GM12878 (cell line): ENCODE data around the gene DHX34. TPM values are rescaled to one million over a fixed set of nuclear protein-coding genes. Genes with fewer than 3 reads are reported as not detected.

Experiments
- ATAC-seq: fragments of 200-7000 bp; cut with Tn5 transposase; 3 replicates; pipeline ENCODE4 v1.9.1; 2020; ENCODE audit warnings: mild to moderate bottlenecking, moderate library complexity
- BruUV-seq: library from RNA; stranded (reverse); fragments of 400-500 nt; replicated peaks from 2 replicates; lab custom pipeline; 2021; lab: Mats Ljungman, UMichigan
- CTCF ChIA-PET: fragments of 300-600 bp; sonication (Branson Sonifier 250); formaldehyde crosslinking; extraction: SDS; loops from one replicate; lab custom pipeline; 2021; ENCODE audit warnings: inconsistent platforms; lab: Yijun Ruan, JAX
- POLR2A ChIA-PET: fragments of 350-600 bp; formaldehyde crosslinking; extraction: SDS; loops from one replicate; lab custom pipeline; 2021; ENCODE audit warnings: inconsistent platforms; lab: Charles Lee
- RAD21 ChIA-PET: fragments of 300-600 bp; sonication (Branson Sonifier 250); formaldehyde crosslinking; loops from one replicate; lab custom pipeline; 2023; ENCODE audit warnings: antibody characterized with exemption; ENCODE audit not compliant: unreplicated experiment; lab: Charles Lee
- SMC1A ChIA-PET: fragments of 300-600 bp; sonication (Branson Sonifier 250); formaldehyde crosslinking; loops from one replicate; lab custom pipeline; 2023; ENCODE audit not compliant: unreplicated experiment, uncharacterized antibody; lab: Charles Lee
- DNase-seq: peaks from one replicate; pipeline ENCODE4 v3.0.0-alpha.2; 2011; ENCODE audit warnings: low read depth, low spot score
- FAIRE-seq: peaks from 3 replicates; lab custom pipeline; 2011; peaks lifted over from hg19 to GRCh38; lab: Jason Lieb, UNC
- H2AFZ ChIP-seq: 2 replicates; pipeline ENCODE4 v1.6.0; 2011; ENCODE audit warnings: low read depth, low read length, control low read depth; ENCODE audit not compliant: control insufficient read depth
- H3K27ac ChIP-seq: 2 replicates; pipeline ENCODE4 v1.5.1; 2011; ENCODE audit warnings: control low read depth; ENCODE audit not compliant: control insufficient read depth, insufficient read depth
- H3K27me3 ChIP-seq, 2 experiments: replicated peaks in 1 of 2; 2 replicates each; pipeline versions ENCODE4 v1.6.0 to v1.6.1; 2011; ENCODE audit warnings: low read length in 1 of 2; ENCODE audit not compliant: control insufficient read depth in 2 of 2, insufficient read depth in 2 of 2
- H3K36me3 ChIP-seq, 2 experiments: 2 replicates each; pipeline ENCODE4 v1.5.1; 2011; ENCODE audit warnings: low read length in 1 of 2; ENCODE audit not compliant: control insufficient read depth in 2 of 2, insufficient read depth in 2 of 2
- H3K4me1 ChIP-seq: 2 replicates; pipeline ENCODE4 v1.6.1; 2011; ENCODE audit warnings: mild to moderate bottlenecking, low read length, moderate library complexity, mixed read lengths; ENCODE audit not compliant: control insufficient read depth, insufficient read depth
- H3K4me2 ChIP-seq: 2 replicates; pipeline ENCODE4 v1.6.0; 2011; ENCODE audit warnings: control low read depth; ENCODE audit not compliant: control insufficient read depth, insufficient read depth
- H3K4me3 ChIP-seq: fragments of 200-600 bp; sonication (generic); 2 replicates; pipeline ENCODE4 v1.5.1; 2016
- H3K79me2 ChIP-seq: 2 replicates; pipeline ENCODE4 v1.6.0; 2011; ENCODE audit warnings: low read length; ENCODE audit not compliant: control insufficient read depth, insufficient read depth
- H3K9ac ChIP-seq: 2 replicates; pipeline ENCODE4 v1.8.0; 2011; ENCODE audit warnings: low read length, control low read depth, mixed read lengths; ENCODE audit not compliant: control insufficient read depth, insufficient read depth
- H3K9me3 ChIP-seq: replicated peaks from 3 replicates; pipeline ENCODE4 v1.5.1; 2011; ENCODE audit warnings: mild to moderate bottlenecking, low read length; ENCODE audit not compliant: control insufficient read depth, insufficient read depth
- H4K20me1 ChIP-seq: 2 replicates; pipeline ENCODE4 v1.6.0; 2011; ENCODE audit not compliant: control insufficient read depth, insufficient read depth
- BHLHE40 ChIP-seq, 2 experiments: fragments of 450-650 bp in 1 of 2; IDR thresholded peaks; 2 replicates each; pipeline ENCODE4 v1.6.1; 2011 to 2017; ENCODE audit warnings: low read depth in 2 of 2, borderline replicate concordance in 1 of 2, improper control_type of control experiment in 1 of 2, low read length in 1 of 2, mild to moderate bottlenecking in 1 of 2
- IKZF1 ChIP-seq: fragments of 450-650 bp; conservative IDR thresholded peaks from 2 replicates; pipeline ENCODE4 v1.6.1; 2017; ENCODE audit warnings: antibody characterized with exemption, mild to moderate bottlenecking
- JUND ChIP-seq: IDR thresholded peaks from 2 replicates; pipeline ENCODE4 v1.6.1; 2012; ENCODE audit warnings: low read depth, mild to moderate bottlenecking, low read length, improper control_type of control experiment, moderate library complexity
- MXI1 ChIP-seq: fragments of 150-350 bp; IDR thresholded peaks from 2 replicates; pipeline ENCODE4 v1.6.1; 2011; ENCODE audit warnings: low read depth, mild to moderate bottlenecking, inconsistent platforms, low read length, improper control_type of control experiment
- RUNX3 ChIP-seq: IDR thresholded peaks from 2 replicates; pipeline ENCODE4 v1.6.1; 2012; ENCODE audit warnings: low read length, inconsistent platforms
- SMARCA5 ChIP-seq: fragments of 450-650 bp; IDR thresholded peaks from 2 replicates; pipeline ENCODE4 v1.6.1; 2017; ENCODE audit warnings: mild to moderate bottlenecking
- SPI1 ChIP-seq: IDR thresholded peaks from 2 replicates; pipeline ENCODE4 v1.6.1; 2011; ENCODE audit warnings: low read depth, mild to moderate bottlenecking, low read length, moderate library complexity, borderline replicate concordance; ENCODE audit not compliant: insufficient read depth
- ZNF217 ChIP-seq: fragments of 450-650 bp; IDR thresholded peaks from 2 replicates; pipeline ENCODE4 v1.6.1; 2017; ENCODE audit warnings: antibody characterized with exemption, mild to moderate bottlenecking
- WGBS: methylation state at CpG from one replicate; pipeline ENCODE4 v1.1.6; 2016; ENCODE audit warnings: low lambda C conversion rate; ENCODE audit not compliant: insufficient replicate concordance, insufficient coverage; ENCODE audit errors: missing lambda C conversion rate; 5-methylcytosine and 5-hydroxymethylcytosine counted together
- in situ Hi-C: fragments of 300-500 bp; cut with MboI; formaldehyde crosslinking; loops from 9 replicates; pipeline ENCODE4 v1.14.3; 2018; ENCODE audit warnings: mixed read lengths
- intact Hi-C: fragments of 100-400 bp; cut with micrococcal nuclease; formaldehyde crosslinking; loops from one replicate; pipeline ENCODE4 v1.14.2; 2022; ENCODE audit not compliant: unreplicated experiment
- polyA plus RNA-seq, 11 experiments: library from polyadenylated mRNA; depleted of rRNA in 4 of 11; unstranded in 6 of 11; stranded (reverse) in 5 of 11; fragments of >200 nt; fragmentation: Nextera tagmentation in 4 of 11; fragmentation: Illumina TruSeq in 1 of 11; extraction: Ambion mirVana in 4 of 11; extraction: Trizol in 1 of 11; gene quantifications; 1 replicate in 1 of 11; 2 replicates in 10 of 11; pipeline versions ENCODE4 v1.2.1 to v1.2.3, GENCODE V29; 2011 to 2016; ENCODE audit warnings: inconsistent platforms in 2 of 11, missing spikeins in 2 of 11, low read depth in 1 of 11
- total RNA-seq, 4 experiments: library from RNA; depleted of rRNA in 3 of 4; stranded (reverse); fragments of >200 nt in 3 of 4; fragmentation: Illumina TruSeq in 1 of 4; extraction: Trizol in 1 of 4; gene quantifications; 2 replicates each; pipeline versions ENCODE4 v1.2.1 to v1.2.3, GENCODE V29; 2013 to 2021
- TF ChIP-seq, protein P1 (sequence below): fragments of 450-650 bp; IDR thresholded peaks from 2 replicates; pipeline ENCODE4 v1.6.1; 2017; ENCODE audit warnings: mild to moderate bottlenecking, moderate library complexity
- TF ChIP-seq, protein P2 (sequence below): fragments of 450-650 bp; IDR thresholded peaks from 2 replicates; pipeline ENCODE4 v1.6.1; 2017; ENCODE audit warnings: antibody characterized with exemption, mild to moderate bottlenecking, moderate library complexity

The DHX34 gene
- total and polyA plus RNA-seq, 10 of the 15 experiments (the other 5 are each of a cell fraction or from before 2014, with no cell fraction given) = 0.19 to 16.9 (median 10.5) TPM

DNA sequence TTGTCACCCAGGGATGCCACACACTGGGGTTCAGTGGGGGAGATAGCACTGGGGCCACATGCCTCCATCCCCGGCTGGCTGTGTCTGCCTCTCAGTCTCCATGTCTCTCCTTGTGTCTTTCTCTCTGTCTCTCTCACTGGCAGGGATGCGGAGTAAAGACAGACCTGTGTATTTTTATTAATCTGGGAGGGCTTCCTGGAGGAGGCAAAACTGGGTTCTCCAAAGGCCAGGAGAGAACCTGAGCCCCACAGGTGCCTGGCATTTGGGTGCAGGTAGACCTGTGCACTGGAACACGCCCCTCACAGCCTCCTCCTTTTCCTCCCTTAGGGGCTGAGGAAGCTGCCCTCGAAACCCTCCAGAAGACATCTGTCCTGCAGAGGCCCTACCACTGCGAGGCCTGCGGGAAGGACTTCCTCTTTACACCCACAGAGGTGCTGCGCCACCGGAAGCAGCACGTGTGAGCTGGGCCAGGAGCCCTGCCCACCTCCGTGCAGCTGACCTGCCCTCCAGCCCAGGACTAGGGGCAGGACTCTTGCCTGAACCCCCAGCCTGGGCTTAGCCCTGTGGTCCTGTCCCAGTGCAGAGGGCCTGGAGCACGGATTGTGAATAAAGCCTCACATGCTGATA, 32.7 kb downstream of the DHX34 start:
- SMC1A ChIA-PET = no interaction called here
- CTCF ChIA-PET = interaction anchor here (0.8 to 1.3 kb wide), 3 partner anchors 30 to 97 kb away, joined by 3 to 4 read pairs (median 3); partner anchors contain the start of gene DHX34
- FAIRE-seq (no peak), ATAC-seq (peak; percentile 88), DNase-seq (no peak)
- intact Hi-C loops = no loop called here
- POLR2A ChIA-PET = no interaction called here
- RAD21 ChIA-PET = no interaction called here
- Histone ChIP-seq H3K27me3 (no peaks in the 10 kb centered on the region), H3K4me1 (peaks cover 4% of the 10 kb centered on the region; the same call in 1 of the 2 replicates), H3K36me3 (peaks cover 3 to 19% of the 10 kb centered on the region in 2 experiments; a peak in 3 of 4 replicates), H2AFZ (no peak overlapping the region), H3K4me2 (no peak overlapping the region), H3K4me3 (no peak overlapping the region), H3K79me2 (no peaks in the 10 kb centered on the region), H3K27ac (no peak overlapping the region; the same call in 1 of the 2 replicates), H3K9me3 (no peaks in the 10 kb centered on the region), H4K20me1 (no peaks in the 10 kb centered on the region), H3K9ac (no peak overlapping the region)
- BruUV-seq = no TSS peak
- peak; percentile 11; the same call in 1 of the 2 replicates for TF ChIP-seq RUNX3
- TF ChIP-seq MXI1 = no peak; the same call in 1 of the 2 replicates
- TF ChIP-seq IKZF1 = peak; percentile 38; the same call in 1 of the 2 replicates
- TF ChIP-seq, protein P1, sequence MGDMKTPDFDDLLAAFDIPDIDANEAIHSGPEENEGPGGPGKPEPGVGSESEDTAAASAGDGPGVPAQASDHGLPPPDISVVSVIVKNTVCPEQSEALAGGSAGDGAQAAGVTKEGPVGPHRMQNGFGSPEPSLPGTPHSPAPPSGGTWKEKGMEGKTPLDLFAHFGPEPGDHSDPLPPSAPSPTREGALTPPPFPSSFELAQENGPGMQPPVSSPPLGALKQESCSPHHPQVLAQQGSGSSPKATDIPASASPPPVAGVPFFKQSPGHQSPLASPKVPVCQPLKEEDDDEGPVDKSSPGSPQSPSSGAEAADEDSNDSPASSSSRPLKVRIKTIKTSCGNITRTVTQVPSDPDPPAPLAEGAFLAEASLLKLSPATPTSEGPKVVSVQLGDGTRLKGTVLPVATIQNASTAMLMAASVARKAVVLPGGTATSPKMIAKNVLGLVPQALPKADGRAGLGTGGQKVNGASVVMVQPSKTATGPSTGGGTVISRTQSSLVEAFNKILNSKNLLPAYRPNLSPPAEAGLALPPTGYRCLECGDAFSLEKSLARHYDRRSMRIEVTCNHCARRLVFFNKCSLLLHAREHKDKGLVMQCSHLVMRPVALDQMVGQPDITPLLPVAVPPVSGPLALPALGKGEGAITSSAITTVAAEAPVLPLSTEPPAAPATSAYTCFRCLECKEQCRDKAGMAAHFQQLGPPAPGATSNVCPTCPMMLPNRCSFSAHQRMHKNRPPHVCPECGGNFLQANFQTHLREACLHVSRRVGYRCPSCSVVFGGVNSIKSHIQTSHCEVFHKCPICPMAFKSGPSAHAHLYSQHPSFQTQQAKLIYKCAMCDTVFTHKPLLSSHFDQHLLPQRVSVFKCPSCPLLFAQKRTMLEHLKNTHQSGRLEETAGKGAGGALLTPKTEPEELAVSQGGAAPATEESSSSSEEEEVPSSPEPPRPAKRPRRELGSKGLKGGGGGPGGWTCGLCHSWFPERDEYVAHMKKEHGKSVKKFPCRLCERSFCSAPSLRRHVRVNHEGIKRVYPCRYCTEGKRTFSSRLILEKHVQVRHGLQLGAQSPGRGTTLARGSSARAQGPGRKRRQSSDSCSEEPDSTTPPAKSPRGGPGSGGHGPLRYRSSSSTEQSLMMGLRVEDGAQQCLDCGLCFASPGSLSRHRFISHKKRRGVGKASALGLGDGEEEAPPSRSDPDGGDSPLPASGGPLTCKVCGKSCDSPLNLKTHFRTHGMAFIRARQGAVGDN = peak; percentile 60; the same call in 1 of the 2 replicates
- TF ChIP-seq SPI1 = peak; percentile 78
- 0 out of 2 replicates have a peak, but pooled peaks have one; percentile 23 for TF ChIP-seq ZNF217
- TF ChIP-seq SMARCA5 = peak; percentile 55; the same call in 1 of the 2 replicates
- TF ChIP-seq BHLHE40 (IDR thresholded peaks at IDR 0.05; ENCODE audit: borderline replicate concordance in 1 of 2, low read depth in 2 of 2, low read length in 1 of 2) = peak; percentile 92 to 96
- TF ChIP-seq, protein P2, sequence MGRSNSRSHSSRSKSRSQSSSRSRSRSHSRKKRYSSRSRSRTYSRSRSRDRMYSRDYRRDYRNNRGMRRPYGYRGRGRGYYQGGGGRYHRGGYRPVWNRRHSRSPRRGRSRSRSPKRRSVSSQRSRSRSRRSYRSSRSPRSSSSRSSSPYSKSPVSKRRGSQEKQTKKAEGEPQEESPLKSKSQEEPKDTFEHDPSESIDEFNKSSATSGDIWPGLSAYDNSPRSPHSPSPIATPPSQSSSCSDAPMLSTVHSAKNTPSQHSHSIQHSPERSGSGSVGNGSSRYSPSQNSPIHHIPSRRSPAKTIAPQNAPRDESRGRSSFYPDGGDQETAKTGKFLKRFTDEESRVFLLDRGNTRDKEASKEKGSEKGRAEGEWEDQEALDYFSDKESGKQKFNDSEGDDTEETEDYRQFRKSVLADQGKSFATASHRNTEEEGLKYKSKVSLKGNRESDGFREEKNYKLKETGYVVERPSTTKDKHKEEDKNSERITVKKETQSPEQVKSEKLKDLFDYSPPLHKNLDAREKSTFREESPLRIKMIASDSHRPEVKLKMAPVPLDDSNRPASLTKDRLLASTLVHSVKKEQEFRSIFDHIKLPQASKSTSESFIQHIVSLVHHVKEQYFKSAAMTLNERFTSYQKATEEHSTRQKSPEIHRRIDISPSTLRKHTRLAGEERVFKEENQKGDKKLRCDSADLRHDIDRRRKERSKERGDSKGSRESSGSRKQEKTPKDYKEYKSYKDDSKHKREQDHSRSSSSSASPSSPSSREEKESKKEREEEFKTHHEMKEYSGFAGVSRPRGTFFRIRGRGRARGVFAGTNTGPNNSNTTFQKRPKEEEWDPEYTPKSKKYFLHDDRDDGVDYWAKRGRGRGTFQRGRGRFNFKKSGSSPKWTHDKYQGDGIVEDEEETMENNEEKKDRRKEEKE = no peak
- no peak for TF ChIP-seq JUND
- in situ Hi-C loops = no loop called here
- WGBS = 36% methylated on average over 10 of the region's 11 CpGs
